COLO829 (cell line): ENCODE measurements around the gene PAM16.

ENCODE experiments used
- DNase-seq: peaks from one replicate; pipeline ENCODE4 v3.0.0; 2012; ENCODE audit warnings: low spot score

PAM16 gene

DNA sequence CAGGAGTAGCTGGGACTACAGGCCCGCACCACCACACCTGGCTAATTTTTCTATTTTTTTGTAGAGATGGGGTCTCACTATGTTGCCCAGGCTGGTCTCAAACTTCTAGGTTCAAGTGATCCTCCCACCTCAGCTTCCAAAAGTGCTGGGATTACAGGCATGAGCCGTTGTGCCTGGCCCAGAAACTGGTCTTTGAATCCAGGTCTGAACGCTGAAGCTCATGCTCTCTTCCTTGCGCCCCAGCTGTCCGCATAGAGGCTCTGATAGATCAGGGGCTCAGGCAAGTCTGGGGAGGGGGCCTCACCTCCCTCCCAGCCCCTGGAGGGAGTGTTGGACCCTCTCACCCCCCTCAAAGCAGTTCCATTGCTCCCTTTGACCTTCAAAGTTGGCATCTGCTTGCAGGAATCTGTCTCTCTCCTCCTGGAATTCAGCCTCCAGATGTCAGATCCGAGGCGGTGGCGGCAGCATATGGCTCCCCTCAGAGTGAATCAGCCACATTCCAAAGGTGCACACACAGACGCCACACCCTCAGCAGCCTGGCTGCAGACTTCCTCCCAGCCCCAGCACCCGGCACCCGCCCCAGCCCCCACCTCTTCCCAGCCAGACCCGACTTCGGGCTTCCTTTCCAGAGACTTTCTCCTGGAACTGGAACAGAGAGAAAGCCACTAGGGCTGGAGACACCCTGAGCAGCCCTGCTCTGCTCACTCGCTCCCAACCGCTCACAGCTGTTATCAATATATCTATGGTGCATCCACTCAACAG, 52.2 kb downstream of the PAM16 start:
- peak; percentile 37 for DNase-seq

DNA sequence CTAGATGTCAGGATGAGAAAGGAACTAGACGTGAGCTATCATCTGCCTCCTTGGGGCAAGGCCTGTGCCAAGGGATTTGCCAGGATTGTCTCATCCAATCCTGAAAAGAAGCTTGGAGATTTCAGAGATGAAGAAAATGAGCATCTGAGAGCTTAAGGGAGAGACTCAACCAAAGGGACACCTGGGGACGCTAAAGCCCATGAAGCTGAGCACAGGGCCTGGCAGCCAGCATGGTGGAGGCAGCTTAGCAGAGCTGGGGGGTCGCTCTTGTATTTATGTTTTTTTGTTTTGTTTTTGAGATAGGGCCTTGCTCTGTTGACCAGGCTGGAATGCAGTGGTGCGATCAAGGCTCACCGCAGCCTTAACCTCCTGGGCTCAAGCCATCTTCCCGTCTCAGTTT, 53.6 kb downstream of the PAM16 start:
- DNase-seq: no peak

DNA sequence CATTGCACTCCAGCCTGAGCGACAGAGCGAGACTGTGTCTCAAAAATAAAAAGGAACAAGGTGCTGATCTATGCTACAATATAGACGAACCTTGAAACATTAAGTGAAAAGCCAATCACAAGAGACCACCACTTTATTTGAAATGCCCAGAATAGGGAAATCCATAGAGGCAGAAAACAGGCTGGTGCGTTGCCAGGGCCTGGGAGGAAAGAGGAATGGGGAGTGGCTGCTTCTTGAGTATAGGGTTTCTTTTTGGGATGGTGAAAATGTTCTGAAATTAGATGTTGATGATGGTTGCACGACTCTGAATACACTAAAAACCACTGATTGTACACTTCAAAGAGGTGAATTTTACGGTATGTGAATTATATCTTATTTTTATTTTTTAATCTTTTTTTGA, 55.5 kb downstream of the PAM16 start:
- DNase-seq: no peak

DNA sequence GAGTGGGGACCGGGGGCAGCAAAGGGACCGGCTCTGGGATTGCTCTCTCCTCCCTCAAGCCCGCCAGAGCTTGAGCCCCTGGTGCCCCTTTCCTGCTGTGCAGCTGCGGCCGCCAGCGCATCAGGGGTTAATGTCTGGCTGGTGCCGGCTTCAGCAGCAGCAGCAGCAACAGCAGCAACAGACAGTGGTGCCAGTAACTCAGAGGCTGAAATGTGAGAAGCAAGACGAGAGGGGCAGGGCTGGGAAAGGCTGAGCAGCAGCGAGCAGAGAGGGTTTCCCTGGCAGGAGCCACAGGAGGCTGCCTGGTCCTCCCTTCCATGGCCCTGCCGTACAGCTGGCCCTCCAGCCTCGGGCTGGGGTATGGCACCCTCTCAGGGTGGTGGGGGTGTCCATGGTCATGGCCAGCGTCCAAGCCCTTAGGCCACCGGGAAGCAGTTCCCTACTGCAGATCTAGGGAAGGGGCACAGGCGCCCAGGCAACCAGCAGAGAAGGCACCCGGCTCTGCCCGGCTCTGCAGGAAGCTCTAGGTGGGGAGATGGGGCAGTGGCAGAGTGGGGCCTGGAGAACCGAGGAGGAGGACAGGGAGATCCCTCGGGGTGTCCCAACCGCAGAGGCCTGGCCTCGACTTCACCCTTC, 57.2 kb downstream of the PAM16 start:
- no peak for DNase-seq

DNA sequence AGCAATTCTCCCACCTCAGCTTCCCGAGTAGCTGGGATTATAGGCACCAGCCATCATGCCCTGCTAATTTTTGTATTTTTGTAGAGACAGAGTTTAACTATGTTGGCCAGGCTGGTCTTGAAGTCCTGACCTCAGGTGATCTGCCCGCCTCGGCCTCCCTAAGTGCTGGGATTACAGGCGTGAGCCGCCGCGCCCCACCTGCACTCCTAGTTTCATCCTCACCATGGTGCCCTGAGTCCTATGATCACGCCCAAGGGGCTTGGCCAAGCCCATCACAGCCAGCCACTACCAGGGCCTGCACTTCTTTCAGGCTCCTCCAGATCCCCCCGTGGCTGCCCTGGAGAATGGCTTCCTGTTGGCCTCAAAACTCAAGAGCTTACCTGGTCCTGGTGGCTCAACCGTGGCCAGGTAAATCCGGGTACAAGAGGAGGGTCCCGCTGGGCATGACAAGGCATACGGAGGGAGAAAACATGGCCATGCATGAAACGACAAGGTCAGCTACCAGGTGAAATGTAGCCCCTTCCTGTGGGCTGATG, 57.9 kb downstream of the PAM16 start:
- DNase-seq: no peak

DNA sequence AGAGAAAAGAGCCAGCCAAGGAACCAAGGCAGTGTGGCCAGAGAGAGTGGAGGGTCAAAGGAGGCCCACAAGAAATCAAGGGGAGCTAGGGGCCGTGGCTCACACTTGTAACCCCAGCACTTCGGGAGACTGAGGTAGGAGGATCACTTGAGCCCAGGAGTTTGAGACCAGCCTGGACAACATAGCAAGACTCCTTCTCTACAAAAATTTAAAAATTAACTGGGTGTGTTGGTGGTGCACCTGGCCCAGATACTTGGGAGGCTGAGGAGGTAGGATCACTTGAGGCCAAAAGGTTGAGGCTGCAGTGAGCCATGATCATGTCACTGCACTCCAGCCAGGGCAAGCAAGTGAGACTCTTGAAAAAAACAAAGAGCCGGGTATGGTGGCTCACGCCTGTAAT, 59.4 kb downstream of the PAM16 start:
- DNase-seq: no peak
